Measurements from ENCODE around the gene CHD6.
A peak's percentile ranks its signal among the peaks of the same experiment; 100 is the strongest.

Gene CHD6

DNA sequence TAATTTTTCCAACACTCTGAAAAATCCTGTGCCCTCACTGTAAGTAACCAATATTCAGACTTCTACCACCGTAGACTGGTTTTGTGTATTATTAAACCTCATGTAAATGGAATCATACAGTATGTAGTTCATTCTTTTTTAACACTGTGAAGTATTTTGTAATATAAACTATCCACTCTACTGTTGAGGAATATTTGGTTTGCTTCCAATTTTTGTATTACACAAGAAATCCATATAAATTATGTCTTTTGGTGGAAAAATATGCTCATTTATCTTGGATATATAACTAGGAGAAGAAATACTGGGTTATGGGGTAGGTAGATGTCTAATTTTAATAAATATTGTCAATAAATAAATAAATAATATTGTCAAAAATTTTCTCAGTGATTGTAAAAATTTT lies 116.8 kb downstream of the CHD6 start:
- no peak for TF ChIP-seq Cebpa-rat (IDR thresholded peaks at IDR 0.05)
- H3K9me3 ChIP-seq = peaks cover 21% of the 10 kb centered on the region
- H3K27me3 ChIP-seq = no peaks in the 10 kb centered on the region
- no peak overlapping the region for H3K9ac ChIP-seq
- H3K4me3 ChIP-seq = no peak overlapping the region
- no peak overlapping the region for H3K4me2 ChIP-seq
- no peaks in the 10 kb centered on the region; the same call in 1 of the 2 replicates for H3K4me1 ChIP-seq
- peaks cover 81% of the 10 kb centered on the region for H3K36me3 ChIP-seq
- peaks cover 40% of the 10 kb centered on the region; the same call in 1 of the 2 replicates for H4K20me1 ChIP-seq
- no peak overlapping the region for H3K27ac ChIP-seq

DNA sequence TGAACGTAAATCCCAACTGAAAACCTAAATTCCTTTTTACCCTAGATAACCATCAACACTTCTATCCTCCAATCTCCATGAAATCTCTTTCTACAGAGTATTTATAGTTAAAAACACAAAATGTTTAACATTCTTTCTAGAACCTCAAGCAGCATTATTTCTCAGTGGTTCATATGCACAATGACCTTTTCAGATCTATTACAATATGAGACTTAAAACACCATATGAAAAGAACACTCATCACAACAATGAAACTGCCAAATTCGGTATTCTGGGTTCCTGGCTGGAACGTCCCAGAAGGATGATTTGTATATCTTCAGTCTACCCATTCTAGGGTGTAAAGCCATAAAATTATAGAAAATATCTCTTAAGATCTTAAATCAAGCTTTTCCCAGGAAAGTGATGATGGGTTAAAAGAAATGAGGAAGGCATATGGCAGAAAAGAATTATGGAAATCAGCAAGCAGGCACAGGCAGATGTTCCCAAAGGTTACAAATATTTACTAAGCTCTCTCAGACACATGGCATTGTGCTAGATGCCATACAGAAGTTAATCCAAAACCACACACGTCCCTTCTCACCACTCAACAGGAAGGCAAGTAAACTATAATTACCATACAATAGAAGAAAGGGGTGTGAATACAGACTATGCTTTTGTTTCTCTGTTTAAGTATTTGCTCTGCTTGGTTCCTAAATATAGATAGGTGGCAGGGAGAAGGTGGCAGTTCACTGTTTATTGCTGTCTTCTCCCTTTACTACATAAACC lies 118.0 kb downstream of the CHD6 start:
- no peaks in the 10 kb centered on the region; the same call in 1 of the 2 replicates for H3K4me1 ChIP-seq
- peaks cover 81% of the 10 kb centered on the region for H3K36me3 ChIP-seq
- no peak overlapping the region for H3K27ac ChIP-seq
- peaks cover 10% of the 10 kb centered on the region for H3K9me3 ChIP-seq
- H3K4me2 ChIP-seq = no peak overlapping the region
- H3K4me3 ChIP-seq = no peak overlapping the region
- H4K20me1 ChIP-seq = peaks cover 46% of the 10 kb centered on the region; the same call in 1 of the 2 replicates
- no peak overlapping the region for H3K9ac ChIP-seq
- H3K27me3 ChIP-seq = no peaks in the 10 kb centered on the region
- no peak for TF ChIP-seq Cebpa-rat (IDR thresholded peaks at IDR 0.05)

DNA sequence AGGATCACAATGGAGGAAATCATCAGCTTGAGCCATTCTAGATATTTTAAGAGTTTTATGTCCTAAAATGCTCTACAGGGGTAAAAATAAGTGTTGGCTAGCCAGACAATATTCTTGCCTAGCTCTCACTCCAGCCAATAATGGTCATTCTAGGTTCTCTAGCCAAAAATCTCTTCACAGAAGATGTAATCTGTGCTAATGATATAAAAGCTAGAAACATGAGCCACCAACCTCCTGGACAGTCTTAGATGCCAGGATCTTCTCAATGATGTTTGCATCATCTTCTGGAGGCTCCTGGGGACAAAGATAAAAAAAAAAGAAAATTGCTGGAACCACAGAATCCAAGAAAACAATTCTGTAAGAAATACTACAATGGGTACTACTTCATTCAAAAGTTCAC lies 119.1 kb downstream of the CHD6 start:
- Histone ChIP-seq H3K4me2 (no peak overlapping the region), H4K20me1 (peaks cover 46% of the 10 kb centered on the region; the same call in 1 of the 2 replicates), H3K9me3 (no peaks in the 10 kb centered on the region), H3K27me3 (no peaks in the 10 kb centered on the region), H3K4me1 (no peaks in the 10 kb centered on the region; the same call in 1 of the 2 replicates), H3K9ac (no peak overlapping the region), H3K36me3 (peaks cover 81% of the 10 kb centered on the region), H3K4me3 (no peak overlapping the region), H3K27ac (no peak overlapping the region)
- TF ChIP-seq Cebpa-rat (IDR thresholded peaks at IDR 0.05) = no peak

DNA sequence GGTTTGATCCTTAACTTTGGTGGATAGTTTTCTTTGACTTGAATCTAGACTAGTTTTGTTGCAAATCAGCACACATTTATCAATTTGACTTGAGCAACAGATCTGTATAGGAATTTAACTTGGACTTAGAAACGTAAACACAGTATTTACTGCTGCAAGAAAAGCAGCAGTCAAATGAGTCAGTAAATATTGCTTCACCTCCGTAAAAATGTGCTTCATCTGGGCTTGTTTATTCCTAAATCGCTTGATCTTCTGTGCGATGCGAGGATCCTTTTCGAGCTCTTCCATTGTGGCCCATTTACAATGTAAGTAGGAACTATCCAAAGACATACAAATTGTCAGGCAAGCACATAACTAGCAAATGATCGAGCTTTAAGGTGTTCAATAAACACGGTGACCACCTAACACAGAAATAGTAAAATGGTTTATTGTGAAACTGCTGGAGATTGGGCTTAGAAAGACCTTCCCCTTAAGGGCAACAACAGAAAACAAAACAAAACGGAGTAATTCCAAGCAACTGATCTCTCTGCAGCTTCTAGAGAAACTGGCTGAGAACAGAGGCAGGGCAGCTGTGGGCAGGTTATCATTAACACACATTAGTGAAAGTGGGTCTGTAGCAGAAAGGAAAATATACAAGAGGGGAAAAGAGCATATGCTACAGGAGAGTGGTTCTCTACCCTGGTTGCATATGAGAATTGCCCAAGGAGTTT lies 120.8 kb downstream of the CHD6 start:
- TF ChIP-seq Cebpa-rat (IDR thresholded peaks at IDR 0.05) = no peak
- H3K4me3 ChIP-seq = no peak overlapping the region
- no peaks in the 10 kb centered on the region; the same call in 1 of the 2 replicates for H3K4me1 ChIP-seq
- H3K9ac ChIP-seq = no peak overlapping the region
- no peaks in the 10 kb centered on the region for H3K9me3 ChIP-seq
- peaks cover 46% of the 10 kb centered on the region; the same call in 1 of the 2 replicates for H4K20me1 ChIP-seq
- peaks cover 85% of the 10 kb centered on the region for H3K36me3 ChIP-seq
- H3K27ac ChIP-seq = no peak overlapping the region
- no peak overlapping the region for H3K4me2 ChIP-seq
- H3K27me3 ChIP-seq = no peaks in the 10 kb centered on the region

DNA sequence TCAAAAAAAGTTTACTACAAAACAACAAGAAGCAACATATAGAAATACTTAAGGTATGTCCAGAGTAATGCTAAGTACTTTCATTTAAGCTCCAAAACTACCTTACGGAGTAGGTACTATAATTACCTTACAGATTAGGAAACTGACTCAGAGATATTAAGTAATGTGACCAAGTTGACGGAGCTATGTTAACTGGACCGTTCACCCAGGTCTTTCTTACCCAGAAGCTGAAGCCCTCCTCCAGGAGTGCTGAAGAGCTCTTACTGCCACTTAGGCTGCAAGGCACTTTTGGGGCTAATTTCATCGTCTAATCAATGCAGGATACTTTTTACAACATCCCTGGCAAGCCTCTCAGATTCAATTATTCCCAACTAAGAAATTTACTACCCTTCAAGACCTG lies 123.7 kb downstream of the CHD6 start:
- Histone ChIP-seq H3K36me3 (peaks cover 99% of the 10 kb centered on the region), H3K9ac (no peak overlapping the region), H4K20me1 (peaks cover 29% of the 10 kb centered on the region; the same call in 1 of the 2 replicates), H3K4me2 (no peak overlapping the region), H3K4me3 (no peak overlapping the region), H3K4me1 (no peaks in the 10 kb centered on the region), H3K9me3 (no peaks in the 10 kb centered on the region), H3K27me3 (no peaks in the 10 kb centered on the region), H3K27ac (no peak overlapping the region)
- no peak for TF ChIP-seq Cebpa-rat (IDR thresholded peaks at IDR 0.05)

DNA sequence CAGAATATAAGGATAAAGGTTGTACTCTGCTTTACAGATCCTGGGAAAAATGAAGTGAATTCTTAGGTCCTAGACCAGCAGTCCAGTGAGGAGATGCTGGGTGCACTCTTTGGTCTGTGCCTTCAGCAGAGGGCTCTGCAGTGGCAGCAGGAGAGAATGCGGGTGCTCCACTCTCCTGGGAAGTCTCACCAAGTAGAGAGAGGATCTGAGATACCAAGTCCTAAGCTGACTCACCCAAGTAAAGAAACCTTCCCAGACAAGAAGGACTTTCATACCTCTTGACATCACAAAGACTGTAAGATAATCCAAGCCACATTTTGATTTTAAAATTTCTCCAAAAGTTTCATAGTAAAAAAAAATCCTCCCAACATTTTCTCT lies 134.6 kb downstream of the CHD6 start:
- Histone ChIP-seq H3K27ac (no peak overlapping the region), H3K9ac (no peak overlapping the region), H3K27me3 (no peaks in the 10 kb centered on the region), H3K4me2 (no peak overlapping the region), H3K4me3 (no peak overlapping the region), H3K4me1 (peaks cover 13% of the 10 kb centered on the region), H4K20me1 (no peaks in the 10 kb centered on the region), H3K36me3 (peaks cover 67% of the 10 kb centered on the region), H3K9me3 (no peaks in the 10 kb centered on the region)
- TF ChIP-seq Cebpa-rat (IDR thresholded peaks at IDR 0.05) = no peak

DNA sequence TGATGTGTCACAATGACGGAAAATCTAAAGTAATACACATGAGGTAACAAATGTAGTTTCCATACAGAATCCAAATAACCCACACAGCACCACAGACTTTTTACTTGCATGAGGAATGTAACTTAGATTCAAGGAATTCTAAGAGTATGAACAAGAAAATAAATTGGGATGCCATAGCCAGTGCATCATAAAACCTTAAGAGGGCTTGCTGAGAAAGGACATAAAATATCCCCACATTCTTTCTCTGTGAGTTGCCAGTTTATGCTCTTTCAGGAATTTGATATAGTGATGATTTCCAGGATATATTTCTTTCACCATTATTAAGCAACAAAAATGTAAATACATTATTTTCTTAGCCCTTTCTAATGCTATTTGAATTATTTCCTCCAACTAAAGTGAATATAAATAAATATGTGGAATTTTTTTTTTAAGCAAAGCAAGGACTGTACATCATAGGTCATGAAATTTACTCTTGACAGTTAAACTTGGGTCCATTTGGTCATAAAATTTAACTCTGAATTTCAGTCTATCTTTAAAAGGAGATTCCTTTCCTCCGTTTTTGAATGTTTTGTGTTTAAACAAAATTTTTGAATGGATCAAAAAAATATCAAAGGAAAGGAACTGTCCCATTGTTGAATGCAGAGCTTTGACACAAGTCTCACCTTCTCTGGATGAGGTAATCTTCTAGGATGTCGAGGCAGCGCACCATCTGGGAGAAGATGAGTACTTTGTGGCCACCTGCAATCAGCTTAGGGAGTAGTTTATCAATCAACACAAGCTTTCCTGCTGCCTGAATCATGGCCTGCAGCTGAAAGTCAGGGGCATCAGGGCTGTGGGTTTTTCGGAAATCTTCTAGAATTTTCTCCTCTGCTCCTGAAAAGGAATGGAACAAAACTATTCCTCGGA lies 135.3 kb downstream of the CHD6 start:
- TF ChIP-seq Cebpa-rat (IDR thresholded peaks at IDR 0.05) = no peak
- Histone ChIP-seq H3K27ac (no peak overlapping the region), H3K4me2 (no peak overlapping the region)

DNA sequence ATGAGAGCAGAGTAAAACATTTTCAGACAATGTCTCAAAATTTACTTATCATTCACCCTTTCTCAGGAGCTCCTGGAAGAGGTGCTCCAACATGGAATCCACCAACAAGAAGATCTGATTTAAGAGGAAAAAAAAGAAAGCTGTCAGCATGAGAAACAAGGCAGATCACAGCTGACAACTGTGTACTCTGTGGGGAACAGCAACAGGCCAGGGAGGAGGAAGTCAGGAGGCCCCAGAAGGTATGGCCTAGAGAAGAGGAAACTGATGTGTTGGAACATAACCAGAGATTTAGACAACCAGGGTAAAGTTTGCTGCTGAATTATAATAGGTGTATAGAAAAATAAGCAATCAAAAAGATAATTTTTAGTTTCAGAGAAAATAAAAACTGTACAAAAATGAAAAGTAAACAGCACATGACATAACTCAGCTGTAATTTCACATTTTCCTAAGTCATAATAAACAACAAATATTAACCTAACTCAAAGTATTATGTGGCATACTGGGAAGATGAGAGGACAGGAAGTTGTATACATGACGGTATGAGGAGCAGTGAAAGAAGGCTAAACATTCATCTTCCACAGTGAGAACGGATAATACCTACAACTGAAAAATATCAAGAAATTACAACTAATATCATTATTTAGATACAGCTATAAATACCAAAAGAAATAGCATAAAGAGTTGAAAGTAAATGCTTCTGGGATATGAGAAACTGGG lies 138.0 kb downstream of the CHD6 start:
- H3K4me2 ChIP-seq = 0 out of 2 replicates have a peak overlapping the region, but pooled peaks have one; percentile 4

More for the DNA sequence above, 135.3 kb downstream of the CHD6 start:
- Histone ChIP-seq H4K20me1 (no peaks in the 10 kb centered on the region), H3K36me3 (peaks cover 67% of the 10 kb centered on the region), H3K4me3 (no peak overlapping the region), H3K4me1 (peaks cover 13% of the 10 kb centered on the region), H3K9me3 (no peaks in the 10 kb centered on the region), H3K9ac (no peak overlapping the region), H3K27me3 (no peaks in the 10 kb centered on the region)

DNA sequence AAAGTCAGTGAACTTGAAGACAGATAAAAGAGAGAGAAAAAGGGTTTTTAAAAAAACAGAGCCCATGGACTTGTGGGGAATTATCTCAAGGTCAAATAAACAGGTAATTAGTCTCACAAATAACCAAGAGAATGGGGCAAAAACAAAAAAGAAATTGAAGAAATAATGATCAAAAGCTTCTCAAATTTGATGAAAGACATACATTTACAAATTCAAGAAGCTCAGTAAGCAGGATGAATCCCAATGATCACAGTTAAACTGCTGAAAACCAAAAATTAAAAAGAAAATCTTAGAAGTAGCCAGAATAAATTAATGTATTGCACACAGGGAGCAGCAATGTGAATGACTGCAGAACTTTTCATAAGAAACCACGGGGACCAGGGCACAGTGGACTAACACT lies 139.1 kb downstream of the CHD6 start:
- Histone ChIP-seq H3K27ac (no peak overlapping the region), H3K36me3 (peaks cover 61% of the 10 kb centered on the region), H3K4me3 (no peak overlapping the region)

More for the DNA sequence above, 138.0 kb downstream of the CHD6 start:
- Histone ChIP-seq H3K27ac (no peak overlapping the region), H3K36me3 (peaks cover 66% of the 10 kb centered on the region), H3K9ac (no peak overlapping the region), H3K4me3 (no peak overlapping the region), H4K20me1 (no peaks in the 10 kb centered on the region), H3K9me3 (no peaks in the 10 kb centered on the region), H3K4me1 (peaks cover 13% of the 10 kb centered on the region), H3K27me3 (no peaks in the 10 kb centered on the region)
- TF ChIP-seq Cebpa-rat (IDR thresholded peaks at IDR 0.05) = no peak

More for the DNA sequence above, 139.1 kb downstream of the CHD6 start:
- no peak overlapping the region for H3K4me2 ChIP-seq
- no peaks in the 10 kb centered on the region for H3K9me3 ChIP-seq
- TF ChIP-seq Cebpa-rat (IDR thresholded peaks at IDR 0.05) = no peak
- H4K20me1 ChIP-seq = no peaks in the 10 kb centered on the region
- H3K27me3 ChIP-seq = no peaks in the 10 kb centered on the region
- no peak overlapping the region for H3K9ac ChIP-seq
- peaks cover 13% of the 10 kb centered on the region for H3K4me1 ChIP-seq

Measured in BLaER1 (cell line).